Measurements from ENCODE around the gene PANK4.

Gene PANK4

GRCh38 chr1:2474933-2475371, 51.4 kb downstream of the PANK4 start:
- Histone ChIP-seq H3K4me3 (no peak overlapping the region), H3K27ac (no peak overlapping the region)
- TF ChIP-seq CTCF (IDR thresholded peaks at IDR 0.05), result no peak
- no peak for DNase-seq (ENCODE audit: low spot score)

- H3K27ac ChIP-seq, result no peak overlapping the region
- no peak for DNase-seq (ENCODE audit: low spot score)
- no peak overlapping the region for H3K4me3 ChIP-seq
- no peak for TF ChIP-seq CTCF (IDR thresholded peaks at IDR 0.05)
Observed at GRCh38 chr1:2474104-2474844, 52.1 kb downstream of the PANK4 start.

- Histone ChIP-seq H3K27ac (no peak overlapping the region), H3K4me3 (no peak overlapping the region)
- no peak for DNase-seq (ENCODE audit: low spot score)
- no peak for TF ChIP-seq CTCF (IDR thresholded peaks at IDR 0.05)
Observed at GRCh38 chr1:2473198-2473597, 53.2 kb downstream of the PANK4 start.

GRCh38 chr1:2472561-2473177, 53.7 kb downstream of the PANK4 start:
- DNase-seq (ENCODE audit: low spot score), result no peak
- no peak overlapping the region for H3K27ac ChIP-seq
- H3K4me3 ChIP-seq, result no peak overlapping the region
- TF ChIP-seq CTCF (IDR thresholded peaks at IDR 0.05), result no peak

GRCh38 chr1:2472109-2472508, 54.3 kb downstream of the PANK4 start:
- no peak for DNase-seq (ENCODE audit: low spot score)
- H3K4me3 ChIP-seq, result no peak overlapping the region
- no peak for TF ChIP-seq CTCF (IDR thresholded peaks at IDR 0.05)
- no peak overlapping the region for H3K27ac ChIP-seq

- no peak for DNase-seq (ENCODE audit: low spot score)
- Histone ChIP-seq H3K4me3 (no peak overlapping the region), H3K27ac (no peak overlapping the region)
- TF ChIP-seq CTCF (IDR thresholded peaks at IDR 0.05), result no peak
Observed at GRCh38 chr1:2471587-2472001, 54.8 kb downstream of the PANK4 start.

- DNase-seq (ENCODE audit: low spot score), result no peak
- H3K4me3 ChIP-seq, result no peak overlapping the region
- no peak for TF ChIP-seq CTCF (IDR thresholded peaks at IDR 0.05)
- no peak overlapping the region for H3K27ac ChIP-seq
Observed at GRCh38 chr1:2471159-2471471, 55.3 kb downstream of the PANK4 start.

Data from coronary artery (tissue), 2 donors.